Nephron progenitor cell (in vitro differentiated cells): ENCODE results near the gene SOX18.
A peak's percentile ranks its signal among the peaks of the same experiment; 100 is the strongest.

Experiments used
- DNase-seq: peaks from one replicate; pipeline ENCODE4 v3.0.0; 2021
- H3K27ac Mint-ChIP-seq: 2 replicates; pipeline ENCODE4 v1.8.0; 2021; ENCODE audit warnings: mild to moderate bottlenecking, moderate library complexity, mixed read lengths
- H3K27me3 Mint-ChIP-seq: 2 replicates; pipeline ENCODE4 v1.8.0; 2021; ENCODE audit warnings: mild to moderate bottlenecking, low read depth, mixed read lengths; ENCODE audit not compliant: poor library complexity
- H3K36me3 Mint-ChIP-seq: 2 replicates; pipeline ENCODE4 v1.8.0; 2021; ENCODE audit warnings: low read depth, mixed read lengths
- H3K4me1 Mint-ChIP-seq: 2 replicates; pipeline ENCODE4 v1.8.0; 2021; ENCODE audit warnings: mixed read lengths
- H3K4me3 Mint-ChIP-seq: 2 replicates; pipeline ENCODE4 v1.8.0; 2021; ENCODE audit warnings: mild to moderate bottlenecking, moderate library complexity, mixed read lengths
- H3K9me3 Mint-ChIP-seq: 2 replicates; pipeline ENCODE4 v1.8.0; 2021; ENCODE audit warnings: mild to moderate bottlenecking, moderate library complexity, mixed read lengths
- TF ChIP-seq, protein P1 (sequence below): fragments of 200-600 bp; sonication (generic); IDR thresholded peaks from 2 replicates; pipeline ENCODE4 v1.5.0; 2021; ENCODE audit warnings: antibody characterized with exemption

SOX18 gene

GRCh38 chr20:64006902-64007301 is 42.5 kb downstream of the SOX18 start:
- Mint-ChIP-seq H3K4me1 (peaks cover 23% of the 10 kb centered on the region), H3K9me3 (peaks cover 11% of the 10 kb centered on the region), H3K4me3 (no peak overlapping the region), H3K36me3 (peaks cover 60% of the 10 kb centered on the region), H3K27me3 (no peaks in the 10 kb centered on the region), H3K27ac (no peak overlapping the region)
- DNase-seq, result no peak
- TF ChIP-seq, protein P1, sequence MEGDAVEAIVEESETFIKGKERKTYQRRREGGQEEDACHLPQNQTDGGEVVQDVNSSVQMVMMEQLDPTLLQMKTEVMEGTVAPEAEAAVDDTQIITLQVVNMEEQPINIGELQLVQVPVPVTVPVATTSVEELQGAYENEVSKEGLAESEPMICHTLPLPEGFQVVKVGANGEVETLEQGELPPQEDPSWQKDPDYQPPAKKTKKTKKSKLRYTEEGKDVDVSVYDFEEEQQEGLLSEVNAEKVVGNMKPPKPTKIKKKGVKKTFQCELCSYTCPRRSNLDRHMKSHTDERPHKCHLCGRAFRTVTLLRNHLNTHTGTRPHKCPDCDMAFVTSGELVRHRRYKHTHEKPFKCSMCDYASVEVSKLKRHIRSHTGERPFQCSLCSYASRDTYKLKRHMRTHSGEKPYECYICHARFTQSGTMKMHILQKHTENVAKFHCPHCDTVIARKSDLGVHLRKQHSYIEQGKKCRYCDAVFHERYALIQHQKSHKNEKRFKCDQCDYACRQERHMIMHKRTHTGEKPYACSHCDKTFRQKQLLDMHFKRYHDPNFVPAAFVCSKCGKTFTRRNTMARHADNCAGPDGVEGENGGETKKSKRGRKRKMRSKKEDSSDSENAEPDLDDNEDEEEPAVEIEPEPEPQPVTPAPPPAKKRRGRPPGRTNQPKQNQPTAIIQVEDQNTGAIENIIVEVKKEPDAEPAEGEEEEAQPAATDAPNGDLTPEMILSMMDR, result no peak

- DNase-seq, result no peak
- Mint-ChIP-seq H3K4me3 (no peak overlapping the region), H3K27ac (no peak overlapping the region), H3K27me3 (no peaks in the 10 kb centered on the region), H3K9me3 (peaks cover 11% of the 10 kb centered on the region), H3K36me3 (peaks cover 63% of the 10 kb centered on the region), H3K4me1 (peaks cover 26% of the 10 kb centered on the region)
- TF ChIP-seq, protein P1, result no peak
These were observed 42.9 kb downstream of the SOX18 start for GRCh38 chr20:64006490-64006889.

GRCh38 chr20:64005394-64005793 is 44.0 kb downstream of the SOX18 start:
- H3K4me3 Mint-ChIP-seq, result no peak overlapping the region
- H3K9me3 Mint-ChIP-seq, result peaks cover 11% of the 10 kb centered on the region
- no peaks in the 10 kb centered on the region for H3K27me3 Mint-ChIP-seq
- H3K4me1 Mint-ChIP-seq, result peaks cover 27% of the 10 kb centered on the region
- TF ChIP-seq, protein P1, result no peak
- H3K36me3 Mint-ChIP-seq, result peaks cover 58% of the 10 kb centered on the region
- no peak for DNase-seq
- H3K27ac Mint-ChIP-seq, result peak overlapping the region; percentile 56

DNA sequence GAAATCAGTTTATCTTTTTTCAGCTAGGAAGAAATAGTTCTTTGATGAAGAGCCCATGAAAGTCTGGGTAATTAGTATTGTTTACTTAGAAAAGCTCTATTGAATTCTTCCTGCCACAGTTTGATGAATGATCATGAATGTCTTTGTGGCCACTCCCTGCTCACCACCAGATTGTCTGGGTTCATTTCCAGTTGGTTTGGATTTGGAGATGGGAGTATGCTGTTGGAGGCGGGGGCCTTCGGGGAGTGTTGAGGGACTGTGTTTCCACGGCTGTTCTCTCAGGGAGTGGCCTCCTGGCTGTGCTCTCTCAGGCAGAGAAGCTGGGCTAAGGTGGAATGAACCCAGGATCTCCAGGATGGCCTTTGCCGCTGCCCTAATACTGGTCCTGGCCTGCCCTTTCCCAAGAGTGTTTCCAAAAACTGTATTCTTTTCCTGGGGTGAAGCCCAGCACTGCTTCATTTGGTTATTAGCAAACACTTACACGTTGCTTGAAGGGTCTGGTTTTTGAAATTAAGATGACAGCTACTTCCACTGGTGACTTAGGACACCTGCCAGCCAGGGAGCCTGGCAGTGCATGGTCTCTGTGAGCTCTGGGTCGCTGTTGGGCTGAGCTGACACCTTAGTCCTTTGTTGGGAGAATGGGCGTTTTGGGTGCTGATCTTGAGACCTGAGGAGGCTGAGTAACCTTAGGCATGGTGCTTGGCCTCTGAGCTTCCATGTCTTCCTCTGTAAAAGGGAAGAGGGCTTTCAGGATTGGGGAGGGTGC is 45.3 kb downstream of the SOX18 start:
- Mint-ChIP-seq H3K27me3 (no peaks in the 10 kb centered on the region), H3K4me3 (no peak overlapping the region), H3K4me1 (peaks cover 27% of the 10 kb centered on the region), H3K36me3 (peaks cover 56% of the 10 kb centered on the region), H3K27ac (no peak overlapping the region), H3K9me3 (peaks cover 11% of the 10 kb centered on the region)
- DNase-seq, result no peak
- TF ChIP-seq, protein P1, result no peak

DNA sequence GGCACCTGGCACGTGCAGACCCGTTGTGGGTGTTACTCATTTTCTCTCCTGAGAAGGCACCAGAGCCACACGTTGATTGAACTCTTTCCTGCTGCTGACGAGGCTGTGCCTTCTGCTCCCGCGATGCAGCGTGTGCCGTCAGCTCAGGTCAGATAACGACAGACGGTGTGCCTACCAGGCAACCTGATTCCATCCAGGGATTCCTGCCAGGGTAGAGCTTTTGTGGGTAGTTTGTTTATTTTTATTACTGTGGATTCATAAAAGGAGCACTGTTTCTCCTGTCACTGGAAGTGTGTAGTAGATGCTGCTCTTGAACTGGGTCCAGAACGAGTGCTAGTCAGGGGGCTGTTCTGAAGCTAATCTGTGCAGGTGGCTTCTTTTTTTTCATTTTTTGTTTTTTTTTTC is 47.8 kb downstream of the SOX18 start:
- DNase-seq, result no peak
- Mint-ChIP-seq H3K27me3 (no peaks in the 10 kb centered on the region), H3K27ac (peak overlapping the region; percentile 54), H3K9me3 (no peaks in the 10 kb centered on the region), H3K4me3 (no peak overlapping the region), H3K36me3 (peaks cover 53% of the 10 kb centered on the region), H3K4me1 (peaks cover 27% of the 10 kb centered on the region)
- TF ChIP-seq, protein P1, result no peak

GRCh38 chr20:64000906-64001305 is 48.5 kb downstream of the SOX18 start:
- H3K27ac Mint-ChIP-seq, result peak overlapping the region; percentile 25
- no peaks in the 10 kb centered on the region for H3K27me3 Mint-ChIP-seq
- TF ChIP-seq, protein P1, result no peak
- no peak overlapping the region for H3K4me3 Mint-ChIP-seq
- no peak for DNase-seq
- no peaks in the 10 kb centered on the region for H3K9me3 Mint-ChIP-seq
- H3K4me1 Mint-ChIP-seq, result peaks cover 27% of the 10 kb centered on the region
- H3K36me3 Mint-ChIP-seq, result peaks cover 54% of the 10 kb centered on the region
